ENCODE results near the gene SETD6. TPM values are rescaled to one million over a fixed set of nuclear protein-coding genes. Genes with fewer than 3 reads are reported as not detected.

SETD6 gene
- total and polyA plus RNA-seq, 9 of the 15 experiments (the other 6 are each of a cell fraction or from before 2014, with no cell fraction given) = 9.2 to 40.9 (median 19.8) TPM

DNA sequence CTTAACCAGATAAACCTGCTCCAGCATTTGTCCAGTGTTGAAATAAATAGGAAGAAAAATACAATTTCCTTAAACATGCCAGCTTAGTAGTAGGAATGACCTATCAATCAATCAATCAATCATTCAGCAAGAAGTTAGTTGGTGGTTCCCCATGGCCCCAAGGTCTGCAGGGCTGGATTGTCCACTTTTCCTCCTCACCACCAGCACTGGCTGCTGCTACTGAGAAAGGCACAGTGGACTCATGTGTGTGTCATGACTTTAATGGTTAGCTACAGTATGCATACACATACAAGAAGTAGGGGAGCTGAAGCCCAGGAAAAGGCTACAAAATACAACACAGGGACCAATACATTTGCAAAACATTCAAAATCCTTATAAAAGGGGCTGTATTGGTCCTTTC, 4.4 kb downstream of the SETD6 start:
- peaks cover 4 to 19% of the 10 kb centered on the region in 2 experiments; a peak in 4 of 5 replicates for H3K4me1 ChIP-seq (replicated peaks in 1 of 2; ENCODE audit: control insufficient read depth in 2 of 2, insufficient read depth in 2 of 2, low read length in 2 of 2)
- in situ Hi-C loops (cut with MboI) (no loop called here), intact Hi-C loops (cut with micrococcal nuclease) (no loop called here)
- H3K9me3 ChIP-seq (replicated peaks; ENCODE audit: control insufficient read depth, insufficient read depth, low read depth, low read length) = no peaks in the 10 kb centered on the region
- TF ChIP-seq C11orf30 (IDR thresholded peaks at IDR 0.05; ENCODE audit: low read depth) = no peak
- TF ChIP-seq ARID2 (IDR thresholded peaks at IDR 0.05) = no peak
- TF ChIP-seq, protein P1, sequence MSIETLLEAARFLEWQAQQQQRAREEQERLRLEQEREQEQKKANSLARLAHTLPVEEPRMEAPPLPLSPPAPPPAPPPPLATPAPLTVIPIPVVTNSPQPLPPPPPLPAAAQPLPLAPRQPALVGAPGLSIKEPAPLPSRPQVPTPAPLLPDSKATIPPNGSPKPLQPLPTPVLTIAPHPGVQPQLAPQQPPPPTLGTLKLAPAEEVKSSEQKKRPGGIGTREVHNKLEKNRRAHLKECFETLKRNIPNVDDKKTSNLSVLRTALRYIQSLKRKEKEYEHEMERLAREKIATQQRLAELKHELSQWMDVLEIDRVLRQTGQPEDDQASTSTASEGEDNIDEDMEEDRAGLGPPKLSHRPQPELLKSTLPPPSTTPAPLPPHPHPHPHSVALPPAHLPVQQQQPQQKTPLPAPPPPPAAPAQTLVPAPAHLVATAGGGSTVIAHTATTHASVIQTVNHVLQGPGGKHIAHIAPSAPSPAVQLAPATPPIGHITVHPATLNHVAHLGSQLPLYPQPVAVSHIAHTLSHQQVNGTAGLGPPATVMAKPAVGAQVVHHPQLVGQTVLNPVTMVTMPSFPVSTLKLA (conservative IDR thresholded peaks at IDR 0.05) = no peak
- TF ChIP-seq, protein P2, sequence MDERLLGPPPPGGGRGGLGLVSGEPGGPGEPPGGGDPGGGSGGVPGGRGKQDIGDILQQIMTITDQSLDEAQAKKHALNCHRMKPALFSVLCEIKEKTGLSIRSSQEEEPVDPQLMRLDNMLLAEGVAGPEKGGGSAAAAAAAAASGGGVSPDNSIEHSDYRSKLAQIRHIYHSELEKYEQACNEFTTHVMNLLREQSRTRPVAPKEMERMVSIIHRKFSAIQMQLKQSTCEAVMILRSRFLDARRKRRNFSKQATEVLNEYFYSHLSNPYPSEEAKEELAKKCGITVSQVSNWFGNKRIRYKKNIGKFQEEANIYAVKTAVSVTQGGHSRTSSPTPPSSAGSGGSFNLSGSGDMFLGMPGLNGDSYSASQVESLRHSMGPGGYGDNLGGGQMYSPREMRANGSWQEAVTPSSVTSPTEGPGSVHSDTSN (CRISPR knock-in tag; IDR thresholded peaks at IDR 0.05; ENCODE audit: low read depth) = no peak
- TF ChIP-seq, protein P2 (tag; conservative IDR thresholded peaks at IDR 0.05; ENCODE audit: low read depth) = 0 out of 2 replicates have a peak, but pooled peaks have one; percentile 17
- TF ChIP-seq MEIS2 (IDR thresholded peaks at IDR 0.05; ENCODE audit: partially characterized antibody) = peak; percentile 30
- peak; percentile 17; the same call in 1 of the 2 replicates for TF ChIP-seq POLR2A (conservative IDR thresholded peaks at IDR 0.05)
- TF ChIP-seq ESRRA (IDR thresholded peaks at IDR 0.05; ENCODE audit: borderline replicate concordance, low read depth) = no peak
- TF ChIP-seq MECOM (CRISPR knock-in tag; IDR thresholded peaks at IDR 0.05) = no peak
- H3K4me3 ChIP-seq = no peak overlapping the region
- H3K4me2 ChIP-seq (ENCODE audit: insufficient read depth, low read length) = no peak overlapping the region
- no peaks in the 10 kb centered on the region for H3K9me1 ChIP-seq (ENCODE audit: control insufficient read depth, insufficient read depth, low read length)
- FAIRE-seq (no peak), DNase-seq (ENCODE audit: extremely low read depth in 1 of 4, low spot score in 3 of 4) (no peak), ATAC-seq (no peak)
- CTCF ChIA-PET (ENCODE audit: low intra/inter-chr PET ratio) = no interaction called here
- H3K79me2 ChIP-seq (ENCODE audit: control insufficient read depth, insufficient read depth, low read length) = peaks cover 25% of the 10 kb centered on the region
- peaks cover 84% of the 10 kb centered on the region for H3K36me3 ChIP-seq (ENCODE audit: control insufficient read depth, insufficient read depth, low read length)
- no peak overlapping the region for H2AFZ ChIP-seq (ENCODE audit: low read depth, low read length)
- no TSS peak for BruUV-seq (replicated peaks)
- no peak overlapping the region for H3K9ac ChIP-seq (ENCODE audit: insufficient read depth in 1 of 2, low read depth in 2 of 2, low read length in 2 of 2)
- peaks cover 16% of the 10 kb centered on the region for H4K20me1 ChIP-seq (replicated peaks; ENCODE audit: control insufficient read depth, insufficient read depth, low read length)
- POLR2A ChIA-PET = interaction anchor here (0.7 to 2.5 kb wide), 6 partner anchors 12 to 226 kb away, joined by 3 to 13 read pairs (median 5); no protein-coding TSS in a partner anchor
- no peaks in the 10 kb centered on the region for H3K27me3 ChIP-seq (ENCODE audit: control insufficient read depth in 2 of 2, insufficient read depth in 2 of 2, low read length in 2 of 2)
- no peak overlapping the region for H3K27ac ChIP-seq (ENCODE audit: extremely low read depth, low read depth, low read length)
